HepG2 (cell line): ENCODE measurements around the gene MTCH1. TPM values are rescaled to one million over a fixed set of nuclear protein-coding genes. Genes with fewer than 3 reads are reported as not detected.

Experiments used
- KLF6 ChIP-seq: IDR thresholded peaks from 2 replicates; pipeline ENCODE4 v1.8.0; 2016; ENCODE audit warnings: missing biosample characterization, missing genetic modification reagents
- RCOR2 ChIP-seq: IDR thresholded peaks from 2 replicates; pipeline ENCODE4 v1.6.1; 2016; ENCODE audit warnings: missing biosample characterization, missing genetic modification reagents
- ZNF136 ChIP-seq: sonication (generic); formaldehyde crosslinking; IDR thresholded peaks from 2 replicates; pipeline ENCODE4 v1.8.1; 2022; ENCODE audit warnings: low read depth, mild to moderate bottlenecking, moderate library complexity, missing genetic modification reagents
- ZNF605 ChIP-seq: sonication (generic); formaldehyde crosslinking; IDR thresholded peaks from 2 replicates; pipeline ENCODE4 v1.8.0; 2022; ENCODE audit warnings: mild to moderate bottlenecking, missing genetic modification reagents
- ZNF891 ChIP-seq: sonication (generic); formaldehyde crosslinking; IDR thresholded peaks from 2 replicates; pipeline ENCODE4 v1.5.0; 2020; ENCODE audit warnings: mild to moderate bottlenecking, missing genetic modification reagents
- polyA plus RNA-seq, 8 experiments: library from polyadenylated mRNA; depleted of rRNA in 3 of 8; stranded (reverse) in 7 of 8; unstranded in 1 of 8; fragments of >200 nt; fragmentation: Illumina TruSeq in 4 of 8; extraction: Trizol in 4 of 8; gene quantifications; 2 replicates each; pipeline versions ENCODE4 v1.2.1 to v1.2.3, GENCODE V29; 2011 to 2016; ENCODE audit warnings: low read depth in 4 of 8, missing spikeins in 1 of 8, mixed read lengths in 1 of 8; ENCODE audit not compliant: insufficient read depth in 1 of 8
- total RNA-seq, 5 experiments: library from RNA; depleted of rRNA; stranded (reverse); fragments of >200 nt; fragmentation: Illumina TruSeq; extraction: Trizol; gene quantifications; 2 replicates each; pipeline ENCODE4 v1.2.3, GENCODE V29; 2016; ENCODE audit warnings: low read depth in 1 of 5
- TF ChIP-seq, protein P1 (sequence below): sonication (generic); formaldehyde crosslinking; IDR thresholded peaks from 2 replicates; pipeline ENCODE4 v1.4.0; 2020; ENCODE audit warnings: missing genetic modification reagents; ENCODE audit errors: not compliant biosample characterization
- TF ChIP-seq, protein P2 (sequence below): sonication (generic); formaldehyde crosslinking; IDR thresholded peaks from 2 replicates; pipeline ENCODE4 v1.4.0; 2020; ENCODE audit warnings: mild to moderate bottlenecking, missing genetic modification reagents
- TF ChIP-seq, protein P3 (sequence below): sonication (generic); formaldehyde crosslinking; IDR thresholded peaks from 2 replicates; pipeline ENCODE4 v1.4.0; 2020; ENCODE audit warnings: missing genetic modification reagents, borderline replicate concordance
- TF ChIP-seq, protein P4 (sequence below): sonication (generic); formaldehyde crosslinking; IDR thresholded peaks from 2 replicates; pipeline ENCODE4 v1.5.1; 2020; ENCODE audit warnings: missing genetic modification reagents, mild to moderate bottlenecking, borderline replicate concordance
- TF ChIP-seq, protein P5 (sequence below): sonication (generic); formaldehyde crosslinking; IDR thresholded peaks from 2 replicates; pipeline ENCODE4 v1.8.1; 2023; ENCODE audit warnings: missing genetic modification reagents, inconsistent platforms, borderline replicate concordance
- TF ChIP-seq, protein P6 (sequence below), 2 experiments: sonication (generic) in 1 of 2; formaldehyde crosslinking in 1 of 2; IDR thresholded peaks; 2 replicates each; pipeline versions ENCODE4 v1.4.0 to v1.6.1; 2016 to 2020; ENCODE audit warnings: borderline replicate concordance in 1 of 2, low read depth in 1 of 2, mild to moderate bottlenecking in 1 of 2, missing genetic modification reagents in 1 of 2

The MTCH1 gene
- total and polyA plus RNA-seq, 2 of the 13 experiments (the other 11 are each of a cell fraction or from before 2014, with no cell fraction given), result 86.2 to 144 TPM

DNA sequence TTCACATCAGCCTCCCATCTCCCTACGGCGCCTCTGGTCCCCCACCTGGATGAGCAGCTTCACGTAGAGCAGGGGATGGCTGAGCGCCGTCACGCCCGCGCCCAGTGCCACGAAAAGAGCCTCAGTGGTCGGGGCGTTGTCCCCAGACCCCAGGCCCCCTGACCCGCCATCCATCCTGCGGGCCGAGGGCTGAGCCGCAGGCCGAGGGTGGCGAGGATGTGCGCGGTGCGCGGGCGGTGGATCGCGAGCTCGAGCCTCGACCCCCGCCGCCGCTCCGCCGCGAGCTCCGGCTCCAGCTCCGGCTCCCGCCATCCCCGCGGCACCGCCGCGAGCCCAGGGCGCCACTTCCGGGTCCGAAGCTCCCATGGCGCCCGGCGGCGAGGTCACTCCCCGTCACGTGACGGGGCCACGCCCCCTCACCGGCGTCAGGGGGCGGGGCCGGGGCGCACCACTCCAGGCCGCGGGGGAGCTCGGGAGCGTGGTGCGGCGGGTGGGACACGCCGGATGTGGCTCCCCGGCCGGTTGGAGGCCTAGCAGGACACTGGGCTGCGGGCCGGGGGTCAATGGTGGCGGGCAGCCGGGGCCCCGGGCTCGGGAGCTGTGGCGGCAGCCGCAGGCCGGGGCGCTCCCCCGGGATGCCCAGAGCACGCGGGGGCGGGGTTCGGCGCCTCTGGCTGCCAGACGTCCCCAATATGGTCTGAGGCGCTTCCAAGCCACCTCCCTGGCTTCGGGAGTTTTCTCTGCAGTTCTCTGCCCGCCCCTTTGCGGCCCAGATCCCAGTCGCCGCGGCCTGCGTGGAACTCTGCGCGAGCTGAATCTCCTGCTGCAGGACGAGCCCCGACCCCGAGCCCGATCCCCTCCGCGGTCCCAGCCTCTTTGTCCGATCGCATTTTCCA, at the start of gene MTCH1 (continued):
- TF ChIP-seq, protein P1, sequence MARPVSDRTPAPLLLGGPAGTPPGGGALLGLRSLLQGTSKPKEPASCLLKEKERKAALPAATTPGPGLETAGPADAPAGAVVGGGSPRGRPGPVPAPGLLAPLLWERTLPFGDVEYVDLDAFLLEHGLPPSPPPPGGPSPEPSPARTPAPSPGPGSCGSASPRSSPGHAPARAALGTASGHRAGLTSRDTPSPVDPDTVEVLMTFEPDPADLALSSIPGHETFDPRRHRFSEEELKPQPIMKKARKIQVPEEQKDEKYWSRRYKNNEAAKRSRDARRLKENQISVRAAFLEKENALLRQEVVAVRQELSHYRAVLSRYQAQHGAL, result no peak
- TF ChIP-seq ZNF891 (CRISPR knock-in tag) (no peak), ZNF605 (CRISPR knock-in tag) (no peak; the same call in 1 of the 2 replicates), ZNF136 (CRISPR knock-in tag) (no peak; the same call in 1 of the 2 replicates), KLF6 (peak; percentile 90), RCOR2 (CRISPR knock-in tag) (no peak)
- TF ChIP-seq, protein P2, sequence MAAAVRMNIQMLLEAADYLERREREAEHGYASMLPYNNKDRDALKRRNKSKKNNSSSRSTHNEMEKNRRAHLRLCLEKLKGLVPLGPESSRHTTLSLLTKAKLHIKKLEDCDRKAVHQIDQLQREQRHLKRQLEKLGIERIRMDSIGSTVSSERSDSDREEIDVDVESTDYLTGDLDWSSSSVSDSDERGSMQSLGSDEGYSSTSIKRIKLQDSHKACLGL (CRISPR knock-in tag), result peak; percentile 59; the same call in 1 of the 2 replicates
- TF ChIP-seq, protein P3, sequence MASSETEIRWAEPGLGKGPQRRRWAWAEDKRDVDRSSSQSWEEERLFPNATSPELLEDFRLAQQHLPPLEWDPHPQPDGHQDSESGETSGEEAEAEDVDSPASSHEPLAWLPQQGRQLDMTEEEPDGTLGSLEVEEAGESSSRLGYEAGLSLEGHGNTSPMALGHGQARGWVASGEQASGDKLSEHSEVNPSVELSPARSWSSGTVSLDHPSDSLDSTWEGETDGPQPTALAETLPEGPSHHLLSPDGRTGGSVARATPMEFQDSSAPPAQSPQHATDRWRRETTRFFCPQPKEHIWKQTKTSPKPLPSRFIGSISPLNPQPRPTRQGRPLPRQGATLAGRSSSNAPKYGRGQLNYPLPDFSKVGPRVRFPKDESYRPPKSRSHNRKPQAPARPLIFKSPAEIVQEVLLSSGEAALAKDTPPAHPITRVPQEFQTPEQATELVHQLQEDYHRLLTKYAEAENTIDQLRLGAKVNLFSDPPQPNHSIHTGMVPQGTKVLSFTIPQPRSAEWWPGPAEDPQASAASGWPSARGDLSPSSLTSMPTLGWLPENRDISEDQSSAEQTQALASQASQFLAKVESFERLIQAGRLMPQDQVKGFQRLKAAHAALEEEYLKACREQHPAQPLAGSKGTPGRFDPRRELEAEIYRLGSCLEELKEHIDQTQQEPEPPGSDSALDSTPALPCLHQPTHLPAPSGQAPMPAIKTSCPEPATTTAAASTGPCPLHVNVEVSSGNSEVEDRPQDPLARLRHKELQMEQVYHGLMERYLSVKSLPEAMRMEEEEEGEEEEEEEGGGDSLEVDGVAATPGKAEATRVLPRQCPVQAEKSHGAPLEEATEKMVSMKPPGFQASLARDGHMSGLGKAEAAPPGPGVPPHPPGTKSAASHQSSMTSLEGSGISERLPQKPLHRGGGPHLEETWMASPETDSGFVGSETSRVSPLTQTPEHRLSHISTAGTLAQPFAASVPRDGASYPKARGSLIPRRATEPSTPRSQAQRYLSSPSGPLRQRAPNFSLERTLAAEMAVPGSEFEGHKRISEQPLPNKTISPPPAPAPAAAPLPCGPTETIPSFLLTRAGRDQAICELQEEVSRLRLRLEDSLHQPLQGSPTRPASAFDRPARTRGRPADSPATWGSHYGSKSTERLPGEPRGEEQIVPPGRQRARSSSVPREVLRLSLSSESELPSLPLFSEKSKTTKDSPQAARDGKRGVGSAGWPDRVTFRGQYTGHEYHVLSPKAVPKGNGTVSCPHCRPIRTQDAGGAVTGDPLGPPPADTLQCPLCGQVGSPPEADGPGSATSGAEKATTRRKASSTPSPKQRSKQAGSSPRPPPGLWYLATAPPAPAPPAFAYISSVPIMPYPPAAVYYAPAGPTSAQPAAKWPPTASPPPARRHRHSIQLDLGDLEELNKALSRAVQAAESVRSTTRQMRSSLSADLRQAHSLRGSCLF (CRISPR knock-in tag), result no peak
- TF ChIP-seq, protein P4, sequence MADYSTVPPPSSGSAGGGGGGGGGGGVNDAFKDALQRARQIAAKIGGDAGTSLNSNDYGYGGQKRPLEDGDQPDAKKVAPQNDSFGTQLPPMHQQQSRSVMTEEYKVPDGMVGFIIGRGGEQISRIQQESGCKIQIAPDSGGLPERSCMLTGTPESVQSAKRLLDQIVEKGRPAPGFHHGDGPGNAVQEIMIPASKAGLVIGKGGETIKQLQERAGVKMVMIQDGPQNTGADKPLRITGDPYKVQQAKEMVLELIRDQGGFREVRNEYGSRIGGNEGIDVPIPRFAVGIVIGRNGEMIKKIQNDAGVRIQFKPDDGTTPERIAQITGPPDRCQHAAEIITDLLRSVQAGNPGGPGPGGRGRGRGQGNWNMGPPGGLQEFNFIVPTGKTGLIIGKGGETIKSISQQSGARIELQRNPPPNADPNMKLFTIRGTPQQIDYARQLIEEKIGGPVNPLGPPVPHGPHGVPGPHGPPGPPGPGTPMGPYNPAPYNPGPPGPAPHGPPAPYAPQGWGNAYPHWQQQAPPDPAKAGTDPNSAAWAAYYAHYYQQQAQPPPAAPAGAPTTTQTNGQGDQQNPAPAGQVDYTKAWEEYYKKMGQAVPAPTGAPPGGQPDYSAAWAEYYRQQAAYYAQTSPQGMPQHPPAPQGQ (CRISPR knock-in tag), result no peak
- TF ChIP-seq, protein P5, sequence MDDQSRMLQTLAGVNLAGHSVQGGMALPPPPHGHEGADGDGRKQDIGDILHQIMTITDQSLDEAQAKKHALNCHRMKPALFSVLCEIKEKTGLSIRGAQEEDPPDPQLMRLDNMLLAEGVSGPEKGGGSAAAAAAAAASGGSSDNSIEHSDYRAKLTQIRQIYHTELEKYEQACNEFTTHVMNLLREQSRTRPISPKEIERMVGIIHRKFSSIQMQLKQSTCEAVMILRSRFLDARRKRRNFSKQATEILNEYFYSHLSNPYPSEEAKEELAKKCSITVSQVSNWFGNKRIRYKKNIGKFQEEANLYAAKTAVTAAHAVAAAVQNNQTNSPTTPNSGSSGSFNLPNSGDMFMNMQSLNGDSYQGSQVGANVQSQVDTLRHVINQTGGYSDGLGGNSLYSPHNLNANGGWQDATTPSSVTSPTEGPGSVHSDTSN, result no peak
- TF ChIP-seq, protein P6, sequence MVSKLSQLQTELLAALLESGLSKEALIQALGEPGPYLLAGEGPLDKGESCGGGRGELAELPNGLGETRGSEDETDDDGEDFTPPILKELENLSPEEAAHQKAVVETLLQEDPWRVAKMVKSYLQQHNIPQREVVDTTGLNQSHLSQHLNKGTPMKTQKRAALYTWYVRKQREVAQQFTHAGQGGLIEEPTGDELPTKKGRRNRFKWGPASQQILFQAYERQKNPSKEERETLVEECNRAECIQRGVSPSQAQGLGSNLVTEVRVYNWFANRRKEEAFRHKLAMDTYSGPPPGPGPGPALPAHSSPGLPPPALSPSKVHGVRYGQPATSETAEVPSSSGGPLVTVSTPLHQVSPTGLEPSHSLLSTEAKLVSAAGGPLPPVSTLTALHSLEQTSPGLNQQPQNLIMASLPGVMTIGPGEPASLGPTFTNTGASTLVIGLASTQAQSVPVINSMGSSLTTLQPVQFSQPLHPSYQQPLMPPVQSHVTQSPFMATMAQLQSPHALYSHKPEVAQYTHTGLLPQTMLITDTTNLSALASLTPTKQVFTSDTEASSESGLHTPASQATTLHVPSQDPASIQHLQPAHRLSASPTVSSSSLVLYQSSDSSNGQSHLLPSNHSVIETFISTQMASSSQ (IDR thresholded peaks at IDR 0.05; ENCODE audit: low read depth), result no peak
- TF ChIP-seq, protein P6 (CRISPR knock-in tag; IDR thresholded peaks at IDR 0.05; ENCODE audit: borderline replicate concordance), result peak; percentile 77; the same call in 1 of the 2 replicates
